ENCODE data around the gene CAV1.
A peak's percentile ranks its signal among the peaks of the same experiment; 100 is the strongest.
"Not testable (repeated sequence)": the region's sequence is repeated elsewhere in the genome, so short reads cannot be mapped to it uniquely, and the experiment has no call there.

CAV1 gene, protein sequence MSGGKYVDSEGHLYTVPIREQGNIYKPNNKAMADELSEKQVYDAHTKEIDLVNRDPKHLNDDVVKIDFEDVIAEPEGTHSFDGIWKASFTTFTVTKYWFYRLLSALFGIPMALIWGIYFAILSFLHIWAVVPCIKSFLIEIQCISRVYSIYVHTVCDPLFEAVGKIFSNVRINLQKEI

GRCh38 chr7:116524609-116525297 is at the start of gene CAV1:
TSS of gene CAV1 (plus strand) at chr7:116525036. CDS start at chr7:116525063, 27 bp downstream.
- TF ChIP-seq, protein P1, sequence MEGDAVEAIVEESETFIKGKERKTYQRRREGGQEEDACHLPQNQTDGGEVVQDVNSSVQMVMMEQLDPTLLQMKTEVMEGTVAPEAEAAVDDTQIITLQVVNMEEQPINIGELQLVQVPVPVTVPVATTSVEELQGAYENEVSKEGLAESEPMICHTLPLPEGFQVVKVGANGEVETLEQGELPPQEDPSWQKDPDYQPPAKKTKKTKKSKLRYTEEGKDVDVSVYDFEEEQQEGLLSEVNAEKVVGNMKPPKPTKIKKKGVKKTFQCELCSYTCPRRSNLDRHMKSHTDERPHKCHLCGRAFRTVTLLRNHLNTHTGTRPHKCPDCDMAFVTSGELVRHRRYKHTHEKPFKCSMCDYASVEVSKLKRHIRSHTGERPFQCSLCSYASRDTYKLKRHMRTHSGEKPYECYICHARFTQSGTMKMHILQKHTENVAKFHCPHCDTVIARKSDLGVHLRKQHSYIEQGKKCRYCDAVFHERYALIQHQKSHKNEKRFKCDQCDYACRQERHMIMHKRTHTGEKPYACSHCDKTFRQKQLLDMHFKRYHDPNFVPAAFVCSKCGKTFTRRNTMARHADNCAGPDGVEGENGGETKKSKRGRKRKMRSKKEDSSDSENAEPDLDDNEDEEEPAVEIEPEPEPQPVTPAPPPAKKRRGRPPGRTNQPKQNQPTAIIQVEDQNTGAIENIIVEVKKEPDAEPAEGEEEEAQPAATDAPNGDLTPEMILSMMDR (IDR thresholded peaks at IDR 0.05; ENCODE audit: insufficient read depth, low read length, poor library complexity, severe bottlenecking): peak; percentile 20
- H3K27me3 ChIP-seq (replicated peaks; ENCODE audit: control insufficient read depth, insufficient read depth, low read length): no peaks in the 10 kb centered on the region; the same call in 1 of the 2 replicates
- peak within 1 kb of the TSS; percentile 70 for H3K4me3 ChIP-seq (replicated peaks; ENCODE audit: low read depth, low read length)
- no peaks in the 10 kb centered on the region for H3K36me3 ChIP-seq (ENCODE audit: control insufficient read depth, insufficient read depth, low read length)
- peak; percentile 48 for DNase-seq (ENCODE audit: extremely low read depth, insufficient read length)

DNA sequence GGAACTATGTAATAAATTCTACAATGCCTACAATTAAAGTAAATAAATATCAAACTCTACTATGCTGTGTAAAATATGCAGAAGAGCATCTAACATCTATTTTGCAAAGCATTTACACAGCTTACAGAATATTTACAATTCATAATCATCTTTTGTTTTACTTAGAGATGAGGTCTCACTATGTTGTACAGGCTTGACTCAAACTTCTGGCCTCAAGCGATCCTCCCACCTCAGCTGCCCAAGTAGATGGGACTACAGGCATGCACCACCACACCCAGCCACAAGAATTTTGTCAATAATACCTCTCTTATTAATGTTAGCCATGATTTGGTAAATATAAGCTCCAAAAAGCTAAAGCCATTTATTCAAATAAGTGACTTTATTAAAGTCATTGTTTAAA is 47.2 kb upstream of the CAV1 start:
- H3K36me3 ChIP-seq (ENCODE audit: control insufficient read depth, insufficient read depth, low read length): no peaks in the 10 kb centered on the region
- H3K4me3 ChIP-seq (replicated peaks; ENCODE audit: low read depth, low read length): no peak overlapping the region
- H3K27me3 ChIP-seq (replicated peaks; ENCODE audit: control insufficient read depth, insufficient read depth, low read length): no peaks in the 10 kb centered on the region; the same call in 1 of the 2 replicates
- DNase-seq (ENCODE audit: extremely low read depth, insufficient read length): no peak
- TF ChIP-seq, protein P1 (IDR thresholded peaks at IDR 0.05; ENCODE audit: insufficient read depth, low read length, poor library complexity, severe bottlenecking): no peak

DNA sequence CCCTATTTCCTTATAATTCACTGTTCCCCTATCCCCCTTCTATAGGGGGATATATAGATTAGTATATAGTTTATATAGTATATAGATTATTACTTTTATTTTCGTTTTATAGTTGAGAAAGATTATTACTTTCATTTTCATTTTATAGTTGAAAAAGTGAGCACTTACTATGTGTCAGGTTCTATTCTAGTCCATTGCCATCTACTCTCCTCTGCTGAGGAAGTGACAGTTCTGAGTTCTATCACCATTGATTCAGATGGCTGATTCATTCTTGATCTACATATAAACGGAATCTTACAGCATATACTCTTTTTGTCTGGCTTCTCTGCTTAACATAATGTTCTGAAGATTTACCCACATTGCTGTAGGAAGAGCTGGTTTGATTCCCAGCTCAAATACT is 46.0 kb upstream of the CAV1 start:
- Histone ChIP-seq H3K4me3 (replicated peaks; ENCODE audit: low read depth, low read length) (no peak overlapping the region), H3K36me3 (ENCODE audit: control insufficient read depth, insufficient read depth, low read length) (no peaks in the 10 kb centered on the region), H3K27me3 (replicated peaks; ENCODE audit: control insufficient read depth, insufficient read depth, low read length) (no peaks in the 10 kb centered on the region; the same call in 1 of the 2 replicates)
- TF ChIP-seq, protein P1 (IDR thresholded peaks at IDR 0.05; ENCODE audit: insufficient read depth, low read length, poor library complexity, severe bottlenecking): no peak
- no peak for DNase-seq (ENCODE audit: extremely low read depth, insufficient read length)

- Histone ChIP-seq H3K27me3 (replicated peaks; ENCODE audit: control insufficient read depth, insufficient read depth, low read length) (no peaks in the 10 kb centered on the region; the same call in 1 of the 2 replicates), H3K4me3 (replicated peaks; ENCODE audit: low read depth, low read length) (no peak overlapping the region), H3K36me3 (ENCODE audit: control insufficient read depth, insufficient read depth, low read length) (no peaks in the 10 kb centered on the region)
- TF ChIP-seq, protein P1 (IDR thresholded peaks at IDR 0.05; ENCODE audit: insufficient read depth, low read length, poor library complexity, severe bottlenecking): no peak
- DNase-seq (ENCODE audit: extremely low read depth, insufficient read length): no peak
Observed at GRCh38 chr7:116483271-116483942, 41.4 kb upstream of the CAV1 start.

DNA sequence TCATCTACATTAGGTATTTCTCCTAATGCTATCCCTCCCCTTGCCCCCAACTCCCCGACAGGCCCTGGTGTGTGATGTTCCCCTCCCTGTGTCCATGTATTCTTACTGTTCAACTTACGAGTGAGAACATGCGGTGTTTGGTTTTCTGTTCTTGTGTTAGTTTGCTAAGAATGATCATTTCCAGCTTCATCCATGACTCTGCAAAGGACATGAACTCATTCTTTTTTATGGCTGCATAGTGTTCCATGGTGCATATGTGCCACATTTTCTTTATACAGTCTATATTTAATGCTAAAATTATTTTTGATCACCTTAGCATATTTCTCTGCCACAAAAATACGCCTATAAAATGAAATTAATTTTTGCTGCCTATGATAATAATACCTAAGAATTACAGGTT is 40.4 kb upstream of the CAV1 start:
- not testable (repeated sequence) for DNase-seq (ENCODE audit: extremely low read depth, insufficient read length); H3K36me3 ChIP-seq (ENCODE audit: control insufficient read depth, insufficient read depth, low read length); H3K27me3 ChIP-seq (replicated peaks; ENCODE audit: control insufficient read depth, insufficient read depth, low read length); H3K4me3 ChIP-seq (replicated peaks; ENCODE audit: low read depth, low read length)

DNA sequence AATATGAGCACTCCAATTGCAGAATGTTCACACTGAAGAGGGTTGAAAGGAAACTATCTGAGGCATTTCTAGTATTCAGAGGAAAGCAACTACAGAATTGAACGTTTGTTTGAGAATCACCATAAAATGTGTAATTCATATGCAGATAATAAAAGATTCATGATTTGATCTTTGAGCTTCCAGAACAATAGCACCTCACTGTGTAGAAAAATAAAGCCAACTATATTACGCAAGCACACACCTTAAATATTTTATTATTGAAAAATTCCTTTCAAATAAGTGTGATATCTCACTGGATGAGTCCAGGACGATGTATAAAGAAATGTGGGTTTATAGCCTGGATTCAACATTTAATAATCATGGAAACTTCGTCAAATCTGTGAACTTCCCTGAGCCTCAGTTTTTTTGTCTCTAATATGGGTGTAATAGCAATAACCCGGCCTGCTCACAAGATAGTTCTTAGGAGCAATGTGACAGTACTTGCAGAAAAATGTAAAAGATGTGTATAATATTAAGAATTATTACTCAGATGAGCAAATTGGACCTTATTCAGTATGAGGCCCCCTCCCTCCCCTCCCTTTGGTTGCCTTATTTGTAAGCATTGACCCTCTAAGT is 36.8 kb upstream of the CAV1 start:
- H3K27me3 ChIP-seq (replicated peaks; ENCODE audit: control insufficient read depth, insufficient read depth, low read length): no peaks in the 10 kb centered on the region
- H3K4me3 ChIP-seq (replicated peaks; ENCODE audit: low read depth, low read length): no peak overlapping the region
- no peak for DNase-seq (ENCODE audit: extremely low read depth, insufficient read length)
- no peaks in the 10 kb centered on the region for H3K36me3 ChIP-seq (ENCODE audit: control insufficient read depth, insufficient read depth, low read length)
- TF ChIP-seq, protein P1 (IDR thresholded peaks at IDR 0.05; ENCODE audit: insufficient read depth, low read length, poor library complexity, severe bottlenecking): no peak
